Left lung (tissue), 10 donors: Measurements from ENCODE around the gene DNAJC13. TPM values are rescaled to one million over a fixed set of nuclear protein-coding genes. Genes with fewer than 3 reads are reported as not detected.

Experiments used
- ATAC-seq: fragments of 200-7000 bp; cut with Tn5 transposase; one replicate; pipeline ENCODE4 v1.9.1; 2020; ENCODE audit warnings: moderate library complexity
- DNase-seq, 4 donors: peaks; one replicate each; pipeline ENCODE4 v3.0.0-alpha.2; 2013 to 2020
- H3K27ac ChIP-seq, 2 donors: fragments of 200-600 bp; sonication (generic) in 1 of 2; one replicate each; pipeline versions ENCODE4 v1.5.0 to v1.8.0; 2020 to 2021
- H3K27me3 ChIP-seq, 2 donors: fragments of 200-600 bp; sonication (generic) in 1 of 2; one replicate each; pipeline versions ENCODE4 v1.5.0 to v1.8.0; 2020 to 2021
- H3K36me3 ChIP-seq, 2 donors: fragments of 200-600 bp; sonication (generic) in 1 of 2; one replicate each; pipeline versions ENCODE4 v1.5.0 to v1.8.0; 2020 to 2021
- H3K4me1 ChIP-seq, 2 donors: fragments of 200-600 bp; one replicate each; pipeline ENCODE4 v1.8.0; 2021
- H3K4me3 ChIP-seq, 2 donors: fragments of 200-600 bp; sonication (generic) in 1 of 2; one replicate each; pipeline versions ENCODE4 v1.5.0 to v1.8.0; 2020 to 2021; ENCODE audit warnings: mild to moderate bottlenecking in 1 of 2
- H3K9me3 ChIP-seq, 2 donors: fragments of 200-600 bp; sonication (generic) in 1 of 2; one replicate each; pipeline versions ENCODE4 v1.5.0 to v1.8.0; 2020 to 2021
- CTCF ChIP-seq, 2 donors: fragments of 200-600 bp; sonication (generic) in 1 of 2; IDR thresholded peaks; one replicate each; pipeline versions ENCODE4 v1.5.0 to v1.8.0; 2021; ENCODE audit warnings: antibody characterized with exemption in 2 of 2
- intact Hi-C, 2 donors: fragments of 100-400 bp; cut with DNase I; formaldehyde crosslinking; loops; one replicate each; pipeline versions ENCODE4 v1.11.2 to v1.14.2; 2022
- polyA plus RNA-seq, 6 donors: library from polyadenylated mRNA; unstranded; fragments of 120-200 nt; gene quantifications; one replicate each; pipeline ENCODE4 v1.2.1, GENCODE V29; 2013; ENCODE audit not compliant: insufficient read length in 6 of 6
- total RNA-seq, 2 donors: library from RNA; stranded (reverse); fragmentation: NEBNext Ultra II Directional; extraction: Animal tissue kit (Norgen Biotek cat#: 25700); gene quantifications; one replicate each; pipeline ENCODE4 v1.2.1, GENCODE V29; 2021
- donor health status: DM: no; HTN: yes; CAD: no.
- donor health status: DM: no; HTN: no; CAD: no.

The DNAJC13 gene
- total and polyA plus RNA-seq, 8 donors: 41.2 to 64.0 (median 55.1) TPM

GRCh38 chr3:132561003-132561402, 143.7 kb downstream of the DNAJC13 start:
- no peak for DNase-seq
- Histone ChIP-seq H3K27ac (no peak overlapping the region), H3K27me3 (no peaks in the 10 kb centered on the region), H3K4me1 (no peaks in the 10 kb centered on the region), H3K36me3 (no peaks in the 10 kb centered on the region), H3K4me3 (no peak overlapping the region), H3K9me3 (no peaks in the 10 kb centered on the region)
- TF ChIP-seq CTCF (IDR thresholded peaks at IDR 0.05): no peak
- ATAC-seq: no peak
- intact Hi-C loops: no loop called here

GRCh38 chr3:132563420-132564069, 146.2 kb downstream of the DNAJC13 start:
- no peaks in the 10 kb centered on the region for H3K4me1 ChIP-seq
- DNase-seq: no peak
- ATAC-seq: no peak
- no peak overlapping the region for H3K4me3 ChIP-seq
- H3K27me3 ChIP-seq: no peaks in the 10 kb centered on the region
- TF ChIP-seq CTCF (IDR thresholded peaks at IDR 0.05): no peak
- no peak overlapping the region for H3K27ac ChIP-seq
- H3K9me3 ChIP-seq: no peaks in the 10 kb centered on the region
- intact Hi-C loops: no loop called here
- no peaks in the 10 kb centered on the region for H3K36me3 ChIP-seq

- TF ChIP-seq CTCF (IDR thresholded peaks at IDR 0.05): no peak
- no peaks in the 10 kb centered on the region for H3K9me3 ChIP-seq
- intact Hi-C loops: no loop called here
Measured at GRCh38 chr3:132564070-132564465, 146.8 kb downstream of the DNAJC13 start.

GRCh38 chr3:132568422-132568821, 151.1 kb downstream of the DNAJC13 start:
- TF ChIP-seq CTCF (IDR thresholded peaks at IDR 0.05): no peak
- no peak overlapping the region for H3K4me3 ChIP-seq
- ATAC-seq (no peak), DNase-seq (no peak)
- no peaks in the 10 kb centered on the region for H3K36me3 ChIP-seq
- no peaks in the 10 kb centered on the region for H3K4me1 ChIP-seq
- no peaks in the 10 kb centered on the region for H3K27me3 ChIP-seq
- no peaks in the 10 kb centered on the region for H3K9me3 ChIP-seq
- H3K27ac ChIP-seq: no peak overlapping the region
- intact Hi-C loops: no loop called here

More at GRCh38 chr3:132564070-132564465, 146.8 kb downstream of the DNAJC13 start:
- ATAC-seq (no peak), DNase-seq (no peak)
- no peaks in the 10 kb centered on the region for H3K4me1 ChIP-seq
- H3K36me3 ChIP-seq: no peaks in the 10 kb centered on the region
- no peak overlapping the region for H3K27ac ChIP-seq
- no peak overlapping the region for H3K4me3 ChIP-seq
- H3K27me3 ChIP-seq: no peaks in the 10 kb centered on the region

- peak overlapping the region in 1 of 2 donors; percentile 22 for H3K27ac ChIP-seq
- TF ChIP-seq CTCF (IDR thresholded peaks at IDR 0.05): no peak
- DNase-seq (no peak), ATAC-seq (peak; percentile 41)
- no peaks in the 10 kb centered on the region for H3K4me1 ChIP-seq
- peaks cover 0 to 2% of the 10 kb centered on the region in 2 donors for H3K36me3 ChIP-seq
- no peaks in the 10 kb centered on the region for H3K9me3 ChIP-seq
- H3K4me3 ChIP-seq: no peak overlapping the region
- intact Hi-C loops: no loop called here
- no peaks in the 10 kb centered on the region for H3K27me3 ChIP-seq
Measured at GRCh38 chr3:132569153-132569552, 151.9 kb downstream of the DNAJC13 start.
